SK-N-SH (cell line): ENCODE results near the gene RPS6KA5. TPM values are rescaled to one million over a fixed set of nuclear protein-coding genes. Genes with fewer than 3 reads are reported as not detected.

ENCODE experiments used
- CTCF ChIA-PET: fragments of 300-600, 350-600 bp; formaldehyde crosslinking; extraction: SDS; loops from one replicate; lab custom pipeline; 2021; lab: Yijun Ruan, JAX
- POLR2A ChIA-PET: fragments of 350-600 bp; sonication (Branson Sonifier 250); formaldehyde crosslinking; extraction: SDS; loops from one replicate; lab custom pipeline; 2020; ENCODE audit warnings: antibody characterized with exemption, inconsistent platforms; lab: Yijun Ruan, JAX
- DNase-seq: peaks from one replicate; pipeline ENCODE4 v3.0.0; 2012
- H2AFZ ChIP-seq: fragments of 200-600 bp; sonication (generic); 2 replicates; pipeline ENCODE4 v1.8.1; 2016; ENCODE audit warnings: antibody characterized with exemption, mild to moderate bottlenecking, low read depth
- H3F3A ChIP-seq: fragments of 200-600 bp; sonication (generic); replicated peaks from 2 replicates; pipeline ENCODE3; 2016; ENCODE audit warnings: antibody characterized with exemption, mild to moderate bottlenecking; ENCODE audit not compliant: insufficient read depth
- H3K27ac ChIP-seq, 2 experiments: fragments of 200-500 bp in 1 of 2; fragments of 200-600 bp in 1 of 2; sonication (Bioruptor generic) in 1 of 2; sonication (generic), shearing (Covaris generic) in 1 of 2; 2 replicates each; pipeline versions ENCODE4 v1.5.1 to v1.6.1; 2014 to 2016; ENCODE audit warnings: low read depth in 2 of 2, inconsistent platforms in 1 of 2, low read length in 1 of 2, mild to moderate bottlenecking in 1 of 2, mixed read lengths in 1 of 2
- H3K27me3 ChIP-seq: fragments of 200-600 bp; sonication (generic), shearing (Covaris generic); 2 replicates; pipeline ENCODE4 v1.6.1; 2016; ENCODE audit warnings: mixed run types; ENCODE audit not compliant: insufficient read depth
- H3K36me3 ChIP-seq, 2 experiments: fragments of 200-500 bp in 1 of 2; fragments of 200-600 bp in 1 of 2; sonication (Bioruptor generic) in 1 of 2; sonication (generic) in 1 of 2; replicated peaks in 1 of 2; 2 replicates each; pipeline versions ENCODE3 to v1.5.1; 2014 to 2016; ENCODE audit warnings: low read length in 1 of 2, mild to moderate bottlenecking in 1 of 2; ENCODE audit not compliant: insufficient read depth in 2 of 2, control insufficient read depth in 1 of 2
- H3K4me1 ChIP-seq, 2 experiments: fragments of 200-500 bp in 1 of 2; fragments of 200-600 bp in 1 of 2; sonication (Bioruptor generic) in 1 of 2; sonication (generic), shearing (Covaris generic) in 1 of 2; 2 replicates each; pipeline versions ENCODE4 v1.5.1 to v1.6.1; 2014 to 2016; ENCODE audit warnings: low read depth in 1 of 2, low read length in 1 of 2, mixed run types in 1 of 2; ENCODE audit not compliant: insufficient read depth in 2 of 2, control insufficient read depth in 1 of 2
- H3K4me2 ChIP-seq: fragments of 200-600 bp; sonication (generic), shearing (Covaris generic); 2 replicates; pipeline ENCODE4 v1.6.1; 2017; ENCODE audit warnings: mixed run types
- H3K4me3 ChIP-seq, 2 experiments: fragments of 200-500 bp in 1 of 2; fragments of 200-600 bp in 1 of 2; sonication (Bioruptor generic) in 1 of 2; sonication (generic), shearing (Covaris generic) in 1 of 2; 2 replicates each; pipeline versions ENCODE4 v1.5.1 to v1.8.1; 2014 to 2016; ENCODE audit warnings: low read depth in 2 of 2, inconsistent platforms in 1 of 2, low read length in 1 of 2, mild to moderate bottlenecking in 1 of 2, mixed read lengths in 1 of 2, moderate library complexity in 1 of 2
- H3K79me2 ChIP-seq: fragments of 200-600 bp; sonication (generic); 2 replicates; pipeline ENCODE4 v1.8.1; 2017; ENCODE audit warnings: mild to moderate bottlenecking; ENCODE audit not compliant: insufficient read depth
- H3K9ac ChIP-seq: fragments of 200-600 bp; sonication (generic); 2 replicates; pipeline ENCODE4 v1.6.1; 2017; ENCODE audit warnings: mixed run types
- H3K9me2 ChIP-seq: fragments of 200-600 bp; sonication (generic); 2 replicates; pipeline ENCODE4 v1.6.1; 2017; ENCODE audit warnings: mixed run types
- H3K9me3 ChIP-seq: fragments of 200-600 bp; sonication (generic); 2 replicates; pipeline ENCODE4 v1.6.1; 2017; ENCODE audit warnings: mixed run types, mild to moderate bottlenecking, moderate library complexity
- H4K20me1 ChIP-seq: fragments of 200-600 bp; sonication (generic); 2 replicates; pipeline ENCODE4 v1.6.1; 2017; ENCODE audit warnings: mild to moderate bottlenecking, mixed run types; ENCODE audit not compliant: insufficient read depth
- CHD2 ChIP-seq: fragments of 150-350 bp; IDR thresholded peaks from 2 replicates; pipeline ENCODE4 v1.6.1; 2018; ENCODE audit warnings: low read length; ENCODE audit not compliant: partially characterized antibody
- EZH2phosphoT487 ChIP-seq: fragments of 200-600 bp; sonication (generic); IDR thresholded peaks from 2 replicates; pipeline ENCODE4 v1.6.1; 2017; ENCODE audit warnings: low read depth, mixed run types, mild to moderate bottlenecking, antibody characterized with exemption, moderate library complexity, borderline replicate concordance
- FOXJ3 ChIP-seq: sonication (generic); formaldehyde crosslinking; IDR thresholded peaks from 2 replicates; pipeline ENCODE4 v1.5.1; 2020; ENCODE audit warnings: mild to moderate bottlenecking, missing genetic modification reagents
- GABPA ChIP-seq: IDR thresholded peaks from 2 replicates; pipeline ENCODE4 v1.4.0; 2012; ENCODE audit warnings: low read depth, mild to moderate bottlenecking
- GATA2 ChIP-seq: sonication (generic); formaldehyde crosslinking; IDR thresholded peaks from 2 replicates; pipeline ENCODE4 v1.5.0; 2020; ENCODE audit warnings: mild to moderate bottlenecking, missing genetic modification reagents
- IRF3 ChIP-seq: fragments of 150-350 bp; IDR thresholded peaks from 2 replicates; pipeline ENCODE4 v1.6.1; 2016; ENCODE audit warnings: mild to moderate bottlenecking, low read depth, low read length
- JUND ChIP-seq: IDR thresholded peaks from 2 replicates; pipeline ENCODE4 v1.4.0; 2012
- NFIC ChIP-seq: IDR thresholded peaks from 2 replicates; pipeline ENCODE4 v1.4.0; 2012; ENCODE audit warnings: borderline replicate concordance
- RAD21 ChIP-seq: IDR thresholded peaks from 2 replicates; pipeline ENCODE4 v1.6.1; 2012; ENCODE audit warnings: mild to moderate bottlenecking, low read length
- RXRA ChIP-seq: IDR thresholded peaks from 2 replicates; pipeline ENCODE4 v1.4.0; 2012; ENCODE audit warnings: low read depth, mild to moderate bottlenecking, borderline replicate concordance
- SMC3 ChIP-seq: IDR thresholded peaks from 2 replicates; pipeline ENCODE4 v1.6.1; 2012; ENCODE audit warnings: low read depth, low read length, improper control_type of control experiment
- TAF1 ChIP-seq: IDR thresholded peaks from 2 replicates; pipeline ENCODE4 v1.6.1; 2012; ENCODE audit warnings: low read depth, mild to moderate bottlenecking, low read length, moderate library complexity, borderline replicate concordance
- TCF12 ChIP-seq: IDR thresholded peaks from 2 replicates; pipeline ENCODE4 v1.4.0; 2012
- USF1 ChIP-seq: IDR thresholded peaks from 2 replicates; pipeline ENCODE4 v1.4.0; 2012; ENCODE audit warnings: low read depth, borderline replicate concordance
- USF2 ChIP-seq: fragments of 150-350 bp; IDR thresholded peaks from 2 replicates; pipeline ENCODE4 v1.6.1; 2017; ENCODE audit warnings: antibody characterized with exemption, low read length, low read depth, borderline replicate concordance
- ZBTB33 ChIP-seq: IDR thresholded peaks from 2 replicates; pipeline ENCODE4 v1.4.0; 2012; ENCODE audit warnings: low read depth, borderline replicate concordance
- WGBS: methylation state at CpG from one replicate; pipeline ENCODE4 v1.1.6; 2017; ENCODE audit warnings: low lambda C conversion rate; 5-methylcytosine and 5-hydroxymethylcytosine counted together
- polyA plus RNA-seq, 3 experiments: library from polyadenylated mRNA; depleted of rRNA; stranded (reverse); fragments of >200 nt; gene quantifications; 2 replicates each; pipeline ENCODE4 v1.2.3, GENCODE V29; 2012

The RPS6KA5 gene
- polyA plus RNA-seq, 1 of the 3 experiments (the other 2 are of a cell fraction) = 0.67 TPM

- DNase-seq = no peak
- no peaks in the 10 kb centered on the region for H3K9me2 ChIP-seq
- H3K4me2 ChIP-seq = no peak overlapping the region
- peak overlapping the region in 1 of 2 experiments; percentile 67; a peak in 2 of 4 replicates for H3K27ac ChIP-seq
- H3K4me3 ChIP-seq = no peak overlapping the region
- TF ChIP-seq USF1 = no peak
- TF ChIP-seq ZBTB33 = no peak
- no peak for TF ChIP-seq GATA2 (CRISPR knock-in tag)
- no peak for TF ChIP-seq GABPA
- TF ChIP-seq SMC3 = no peak
- TF ChIP-seq, all 33 proteins: peak for 0
- H3K27me3 ChIP-seq = no peaks in the 10 kb centered on the region
- no peaks in the 10 kb centered on the region for H3F3A ChIP-seq
- H3K9ac ChIP-seq = no peak overlapping the region
- WGBS = 80% methylated on average over 2 of the region's 2 CpGs
- H3K36me3 ChIP-seq = no peaks in the 10 kb centered on the region
- H3K4me1 ChIP-seq = peaks cover 0 to 16% of the 10 kb centered on the region in 2 experiments; a peak in 2 of 4 replicates
- ChIA-PET CTCF (interaction anchor here (1.4 kb wide), 1 partner anchor 164 kb away, joined by 3 read pairs; no protein-coding TSS in a partner anchor), POLR2A (no interaction called here)
- H2AFZ ChIP-seq = no peak overlapping the region
- no peaks in the 10 kb centered on the region for H3K9me3 ChIP-seq
- H3K79me2 ChIP-seq = no peaks in the 10 kb centered on the region
- H4K20me1 ChIP-seq = no peaks in the 10 kb centered on the region
Measured at GRCh38 chr14:91008759-91009409, 51.6 kb downstream of the RPS6KA5 start.

GRCh38 chr14:91005716-91006115 lies 54.7 kb downstream of the RPS6KA5 start:
- H2AFZ ChIP-seq = no peak overlapping the region
- H3K4me3 ChIP-seq = no peak overlapping the region
- H4K20me1 ChIP-seq = no peaks in the 10 kb centered on the region
- no peaks in the 10 kb centered on the region for H3K9me2 ChIP-seq
- ChIA-PET POLR2A (no interaction called here), CTCF (interaction anchor here (0.8 kb wide), 1 partner anchor 210 kb away, joined by 3 read pairs; no protein-coding TSS in a partner anchor)
- no peaks in the 10 kb centered on the region for H3F3A ChIP-seq
- no peak for DNase-seq
- no peak overlapping the region for H3K27ac ChIP-seq
- H3K9me3 ChIP-seq = no peaks in the 10 kb centered on the region
- no peak overlapping the region for H3K4me2 ChIP-seq
- H3K36me3 ChIP-seq = no peaks in the 10 kb centered on the region
- H3K27me3 ChIP-seq = no peaks in the 10 kb centered on the region
- no peaks in the 10 kb centered on the region for H3K79me2 ChIP-seq
- no peak for TF ChIP-seq USF1
- TF ChIP-seq IRF3 = no peak
- TF ChIP-seq EZH2phosphoT487 = no peak
- no peak for TF ChIP-seq FOXJ3 (CRISPR knock-in tag)
- TF ChIP-seq TCF12 = no peak
- TF ChIP-seq RXRA = no peak
- no peak for TF ChIP-seq TAF1
- no peak for TF ChIP-seq RAD21
- TF ChIP-seq JUND = no peak
- no peak for TF ChIP-seq CHD2
- TF ChIP-seq GATA2 (CRISPR knock-in tag) = no peak
- TF ChIP-seq USF2 = no peak
- no peak for TF ChIP-seq NFIC
- no peak overlapping the region for H3K9ac ChIP-seq
- peaks cover 0 to 8% of the 10 kb centered on the region in 2 experiments; a peak in 2 of 4 replicates for H3K4me1 ChIP-seq
